ENCODE results near the gene MIGA1.

The MIGA1 gene

GRCh38 chr1:77850082-77850481 lies 70.6 kb downstream of the MIGA1 start:
- peaks cover 3% of the 10 kb centered on the region for H3K4me1 Mint-ChIP-seq
- no peak overlapping the region for H3K27ac Mint-ChIP-seq
- CTCF ChIA-PET: no interaction called here
- no peak for DNase-seq
- H3K27me3 Mint-ChIP-seq: no peaks in the 10 kb centered on the region
- peaks cover 25% of the 10 kb centered on the region for H3K36me3 Mint-ChIP-seq
- no peak overlapping the region for H3K4me3 Mint-ChIP-seq
- H3K9me3 Mint-ChIP-seq: peaks cover 3% of the 10 kb centered on the region

- H3K27ac Mint-ChIP-seq: no peak overlapping the region
- DNase-seq: no peak
- no peaks in the 10 kb centered on the region for H3K27me3 Mint-ChIP-seq
- CTCF ChIA-PET: no interaction called here
- H3K36me3 Mint-ChIP-seq: peaks cover 48% of the 10 kb centered on the region
- peaks cover 23% of the 10 kb centered on the region for H3K9me3 Mint-ChIP-seq
- no peak overlapping the region for H3K4me3 Mint-ChIP-seq
- peaks cover 11% of the 10 kb centered on the region for H3K4me1 Mint-ChIP-seq
Observed at GRCh38 chr1:77857552-77857951, 78.1 kb downstream of the MIGA1 start.

- Mint-ChIP-seq H3K27me3 (no peaks in the 10 kb centered on the region), H3K4me1 (peaks cover 11% of the 10 kb centered on the region), H3K9me3 (peaks cover 23% of the 10 kb centered on the region), H3K27ac (no peak overlapping the region), H3K36me3 (peaks cover 48% of the 10 kb centered on the region), H3K4me3 (no peak overlapping the region)
- CTCF ChIA-PET: interaction anchor here (0.6 to 0.7 kb wide), 2 partner anchors 45 to 232 kb away, joined by 3 to 5 read pairs; no protein-coding TSS in a partner anchor
- DNase-seq: no peak
Observed at GRCh38 chr1:77858725-77859124, 79.3 kb downstream of the MIGA1 start.

- no peak for DNase-seq
- no peaks in the 10 kb centered on the region for H3K27me3 Mint-ChIP-seq
- H3K27ac Mint-ChIP-seq: no peak overlapping the region
- CTCF ChIA-PET: no interaction called here
- H3K9me3 Mint-ChIP-seq: peaks cover 23% of the 10 kb centered on the region
- H3K36me3 Mint-ChIP-seq: peaks cover 42% of the 10 kb centered on the region
- H3K4me1 Mint-ChIP-seq: peaks cover 11% of the 10 kb centered on the region
- no peak overlapping the region for H3K4me3 Mint-ChIP-seq
Observed at GRCh38 chr1:77859248-77859647, 79.8 kb downstream of the MIGA1 start.

- DNase-seq: no peak
- Mint-ChIP-seq H3K36me3 (peaks cover 21% of the 10 kb centered on the region), H3K4me1 (no peaks in the 10 kb centered on the region), H3K27me3 (no peaks in the 10 kb centered on the region), H3K4me3 (no peak overlapping the region), H3K27ac (no peak overlapping the region), H3K9me3 (no peaks in the 10 kb centered on the region)
- CTCF ChIA-PET: no interaction called here
Observed at GRCh38 chr1:77866296-77866695, 86.8 kb downstream of the MIGA1 start.

- H3K27ac Mint-ChIP-seq: no peak overlapping the region
- H3K4me3 Mint-ChIP-seq: no peak overlapping the region
- no peaks in the 10 kb centered on the region for H3K27me3 Mint-ChIP-seq
- peaks cover 7% of the 10 kb centered on the region for H3K36me3 Mint-ChIP-seq
- no peak for DNase-seq
- H3K9me3 Mint-ChIP-seq: no peaks in the 10 kb centered on the region
- H3K4me1 Mint-ChIP-seq: no peaks in the 10 kb centered on the region
- CTCF ChIA-PET: interaction anchor here (1.2 kb wide), 1 partner anchor 9 kb away, joined by 3 read pairs; no protein-coding TSS in a partner anchor
Observed at GRCh38 chr1:77872645-77873044, 93.2 kb downstream of the MIGA1 start.

- H3K9me3 Mint-ChIP-seq: no peaks in the 10 kb centered on the region
- H3K27me3 Mint-ChIP-seq: no peaks in the 10 kb centered on the region
- no peaks in the 10 kb centered on the region for H3K4me1 Mint-ChIP-seq
- no peak overlapping the region for H3K4me3 Mint-ChIP-seq
- DNase-seq: no peak
- CTCF ChIA-PET: no interaction called here
- H3K27ac Mint-ChIP-seq: no peak overlapping the region
- H3K36me3 Mint-ChIP-seq: peaks cover 9% of the 10 kb centered on the region
Observed at GRCh38 chr1:77873461-77873860, 94.0 kb downstream of the MIGA1 start.

- CTCF ChIA-PET: no interaction called here
- Mint-ChIP-seq H3K4me1 (no peaks in the 10 kb centered on the region), H3K36me3 (peaks cover 6% of the 10 kb centered on the region)
Observed at GRCh38 chr1:77874804-77875445, 95.5 kb downstream of the MIGA1 start.

GRCh38 chr1:77876884-77877283 lies 97.4 kb downstream of the MIGA1 start:
- no peaks in the 10 kb centered on the region for H3K9me3 Mint-ChIP-seq
- CTCF ChIA-PET: no interaction called here
- H3K27me3 Mint-ChIP-seq: no peaks in the 10 kb centered on the region
- no peak overlapping the region for H3K27ac Mint-ChIP-seq
- DNase-seq: no peak
- H3K4me1 Mint-ChIP-seq: peaks cover 2% of the 10 kb centered on the region
- peaks cover 6% of the 10 kb centered on the region for H3K36me3 Mint-ChIP-seq
- no peak overlapping the region for H3K4me3 Mint-ChIP-seq

More at GRCh38 chr1:77874804-77875445, 95.5 kb downstream of the MIGA1 start:
- no peak overlapping the region for H3K4me3 Mint-ChIP-seq
- no peaks in the 10 kb centered on the region for H3K27me3 Mint-ChIP-seq
- H3K9me3 Mint-ChIP-seq: no peaks in the 10 kb centered on the region
- no peak for DNase-seq
- H3K27ac Mint-ChIP-seq: no peak overlapping the region

GRCh38 chr1:77881061-77881460 lies 101.6 kb downstream of the MIGA1 start:
- H3K27me3 Mint-ChIP-seq: no peaks in the 10 kb centered on the region
- peaks cover 3% of the 10 kb centered on the region for H3K36me3 Mint-ChIP-seq
- peak overlapping the region; percentile 1 for H3K27ac Mint-ChIP-seq
- H3K9me3 Mint-ChIP-seq: no peaks in the 10 kb centered on the region
- H3K4me1 Mint-ChIP-seq: peaks cover 2% of the 10 kb centered on the region
- CTCF ChIA-PET: no interaction called here
- no peak overlapping the region for H3K4me3 Mint-ChIP-seq
- no peak for DNase-seq

- no peaks in the 10 kb centered on the region for H3K9me3 Mint-ChIP-seq
- no peak for DNase-seq
Observed at GRCh38 chr1:77882411-77882810, 103.0 kb downstream of the MIGA1 start.

GRCh38 chr1:77888081-77888780 lies 108.8 kb downstream of the MIGA1 start, which contains the start of gene NEXN:
NEXN (plus strand) TSS chr1:77888624; CDS start chr1:77916107, 27,483 bp downstream.
- no peaks in the 10 kb centered on the region for H3K36me3 Mint-ChIP-seq
- DNase-seq: no peak
- no peak within 1 kb of the TSS for H3K27ac Mint-ChIP-seq
- CTCF ChIA-PET: interaction anchor here (0.7 kb wide), 1 partner anchor 12 kb away, joined by 3 read pairs; no protein-coding TSS in a partner anchor
- H3K4me1 Mint-ChIP-seq: peaks cover 6% of the 10 kb centered on the region
- peaks cover 36% of the 10 kb centered on the region for H3K27me3 Mint-ChIP-seq
- H3K9me3 Mint-ChIP-seq: no peaks in the 10 kb centered on the region
- H3K4me3 Mint-ChIP-seq: peak within 1 kb of the TSS; percentile 56

More at GRCh38 chr1:77882411-77882810, 103.0 kb downstream of the MIGA1 start:
- Mint-ChIP-seq H3K4me3 (no peak overlapping the region), H3K36me3 (peaks cover 3% of the 10 kb centered on the region), H3K27ac (no peak overlapping the region), H3K27me3 (peaks cover 12% of the 10 kb centered on the region), H3K4me1 (peaks cover 2% of the 10 kb centered on the region)
- CTCF ChIA-PET: interaction anchor here (1.2 kb wide), 1 partner anchor 10 kb away, joined by 3 read pairs; no protein-coding TSS in a partner anchor

- no peaks in the 10 kb centered on the region for H3K36me3 Mint-ChIP-seq
- peaks cover 36% of the 10 kb centered on the region for H3K27me3 Mint-ChIP-seq
- no peak overlapping the region for H3K27ac Mint-ChIP-seq
- CTCF ChIA-PET: no interaction called here
- DNase-seq: peak; percentile 24
- H3K4me3 Mint-ChIP-seq: peak overlapping the region; percentile 56
- no peaks in the 10 kb centered on the region for H3K9me3 Mint-ChIP-seq
- H3K4me1 Mint-ChIP-seq: peaks cover 6% of the 10 kb centered on the region
Observed at GRCh38 chr1:77888781-77889642, 109.6 kb downstream of the MIGA1 start.

- peaks cover 6% of the 10 kb centered on the region for H3K4me1 Mint-ChIP-seq
- no peaks in the 10 kb centered on the region for H3K9me3 Mint-ChIP-seq
- no peaks in the 10 kb centered on the region for H3K36me3 Mint-ChIP-seq
- CTCF ChIA-PET: no interaction called here
- no peak overlapping the region for H3K27ac Mint-ChIP-seq
- no peak for DNase-seq
- no peak overlapping the region for H3K4me3 Mint-ChIP-seq
- peaks cover 36% of the 10 kb centered on the region for H3K27me3 Mint-ChIP-seq
Observed at GRCh38 chr1:77889671-77890070, 110.2 kb downstream of the MIGA1 start.
